ENCODE data around the gene PROSER3.

Gene PROSER3

GRCh38 chr19:35738021-35738886, 19.7 kb upstream of the PROSER3 start:
- in situ Hi-C loops (cut with HindIII; ENCODE audit: low sequenced_read_pairs): no loop called here

GRCh38 chr19:35738887-35739229, 19.1 kb upstream of the PROSER3 start:
- in situ Hi-C loops (cut with HindIII; ENCODE audit: low sequenced_read_pairs): no loop called here

- in situ Hi-C loops (cut with HindIII; ENCODE audit: low sequenced_read_pairs): no loop called here
These were observed 18.5 kb upstream of the PROSER3 start for GRCh38 chr19:35739275-35740107.

GRCh38 chr19:35740108-35740422, 17.9 kb upstream of the PROSER3 start:
- in situ Hi-C loops (cut with HindIII; ENCODE audit: low sequenced_read_pairs): no loop called here

- in situ Hi-C loops (cut with HindIII; ENCODE audit: low sequenced_read_pairs): no loop called here
These were observed 17.4 kb upstream of the PROSER3 start for GRCh38 chr19:35740423-35741202.

GRCh38 chr19:35741203-35741515, 16.8 kb upstream of the PROSER3 start:
- in situ Hi-C loops (cut with HindIII; ENCODE audit: low sequenced_read_pairs): no loop called here

- in situ Hi-C loops (cut with HindIII; ENCODE audit: low sequenced_read_pairs): no loop called here
These were observed 15.8 kb upstream of the PROSER3 start, which contains the start of gene IGFLR1 for GRCh38 chr19:35742121-35742724. IGFLR1 (minus strand) TSS chr19:35742452; CDS start chr19:35741180, 1,272 bp downstream.

GRCh38 chr19:35743640-35744429, 14.1 kb upstream of the PROSER3 start:
- in situ Hi-C loops (cut with HindIII; ENCODE audit: low sequenced_read_pairs): no loop called here

- in situ Hi-C loops (cut with HindIII; ENCODE audit: low sequenced_read_pairs): no loop called here
These were observed 13.3 kb upstream of the PROSER3 start for GRCh38 chr19:35744430-35745327.

GRCh38 chr19:35745328-35746086, 12.5 kb upstream of the PROSER3 start, which contains the start of the genes PSENEN and U2AF1L4:
PSENEN (plus strand) TSS chr19:35745651; CDS start chr19:35745931, 280 bp downstream.
U2AF1L4 (minus strand) TSS chr19:35745418; CDS start chr19:35745391, 27 bp downstream.
- in situ Hi-C loops (cut with HindIII; ENCODE audit: low sequenced_read_pairs): no loop called here

GRCh38 chr19:35746087-35746462, 11.9 kb upstream of the PROSER3 start:
- in situ Hi-C loops (cut with HindIII; ENCODE audit: low sequenced_read_pairs): no loop called here

- in situ Hi-C loops (cut with HindIII; ENCODE audit: low sequenced_read_pairs): no loop called here
These were observed 11.4 kb upstream of the PROSER3 start for GRCh38 chr19:35746531-35746930.

GRCh38 chr19:35748106-35749020, 9.6 kb upstream of the PROSER3 start, which contains the start of gene LIN37:
LIN37 (plus strand) TSS chr19:35748576; CDS start chr19:35748725, 149 bp downstream.
- in situ Hi-C loops (cut with HindIII; ENCODE audit: low sequenced_read_pairs): no loop called here

- in situ Hi-C loops (cut with HindIII; ENCODE audit: low sequenced_read_pairs): no loop called here
These were observed 7.8 kb upstream of the PROSER3 start for GRCh38 chr19:35750167-35750566.

- in situ Hi-C loops (cut with HindIII; ENCODE audit: low sequenced_read_pairs): no loop called here
These were observed 5.9 kb upstream of the PROSER3 start for GRCh38 chr19:35751839-35752745.

GRCh38 chr19:35752746-35753350, 5.1 kb upstream of the PROSER3 start:
- in situ Hi-C loops (cut with HindIII; ENCODE audit: low sequenced_read_pairs): no loop called here

All from DLD1 (cell line).